ENCODE data around the gene CNTN1.

- TF ChIP-seq CTCF (CRISPR knock-in tag; IDR thresholded peaks at IDR 0.05) (no peak), BORCS8-MEF2B (CRISPR knock-in tag; IDR thresholded peaks at IDR 0.05) (no peak), NFE2L1 (CRISPR knock-in tag; IDR thresholded peaks at IDR 0.05; ENCODE audit: borderline replicate concordance) (no peak), PRPF4 (IDR thresholded peaks at IDR 0.05; ENCODE audit: low read depth, low read length, poor library complexity, severe bottlenecking) (no peak)
Observed at GRCh38 chr12:40697566-40698259, 5.5 kb downstream of the CNTN1 start.

Data from HepG2 (cell line).